ENCODE data around the gene LRRFIP1. TPM values are rescaled to one million over a fixed set of nuclear protein-coding genes. Genes with fewer than 3 reads are reported as not detected.
A peak's percentile ranks its signal among the peaks of the same experiment; 100 is the strongest.

The LRRFIP1 gene
- total and polyA plus RNA-seq, 2 of the 13 experiments (the other 11 are each of a cell fraction or from before 2014, with no cell fraction given), result 15.9 to 40.5 TPM

- no peak for TF ChIP-seq USF2 (IDR thresholded peaks at IDR 0.05; ENCODE audit: low read depth, low read length)
- no peak for TF ChIP-seq USF2 (CRISPR knock-in tag; IDR thresholded peaks at IDR 0.05; ENCODE audit: borderline replicate concordance)
- TF ChIP-seq WIZ (CRISPR knock-in tag; IDR thresholded peaks at IDR 0.05), result no peak
- 0 out of 2 replicates have a peak, but pooled peaks have one; percentile 29 for TF ChIP-seq SP4 (CRISPR knock-in tag; IDR thresholded peaks at IDR 0.05)
- TF ChIP-seq ZNF232 (CRISPR knock-in tag; IDR thresholded peaks at IDR 0.05; ENCODE audit: borderline replicate concordance), result no peak
- TF ChIP-seq TFAP4 (IDR thresholded peaks at IDR 0.05; ENCODE audit: borderline replicate concordance, low read depth), result peak; percentile 100
- no peak for TF ChIP-seq SIX4 (CRISPR knock-in tag; IDR thresholded peaks at IDR 0.05)
- peak; percentile 60 for TF ChIP-seq PATZ1 (CRISPR knock-in tag; IDR thresholded peaks at IDR 0.05)
- TF ChIP-seq HINFP (CRISPR knock-in tag; IDR thresholded peaks at IDR 0.05; ENCODE audit: low read depth), result no peak
- no peak for TF ChIP-seq RCOR2 (CRISPR knock-in tag; IDR thresholded peaks at IDR 0.05)
- 0 out of 2 replicates have a peak, but pooled peaks have one; percentile 26 for TF ChIP-seq GATAD1 (CRISPR knock-in tag; IDR thresholded peaks at IDR 0.05)
- peak; percentile 46 for TF ChIP-seq MAX (IDR thresholded peaks at IDR 0.05)
- peak; percentile 54; the same call in 1 of the 2 replicates for TF ChIP-seq RXRB (CRISPR knock-in tag; IDR thresholded peaks at IDR 0.05; ENCODE audit: borderline replicate concordance)
- TF ChIP-seq ZNF605 (CRISPR knock-in tag; IDR thresholded peaks at IDR 0.05), result no peak
- TF ChIP-seq ZNF296 (CRISPR knock-in tag; conservative IDR thresholded peaks at IDR 0.05), result no peak
- TF ChIP-seq MAF1 (CRISPR knock-in tag; IDR thresholded peaks at IDR 0.05; ENCODE audit: borderline replicate concordance), result no peak
- TF ChIP-seq STAG1 (CRISPR knock-in tag; IDR thresholded peaks at IDR 0.05), result peak; percentile 29; the same call in 1 of the 2 replicates
- 0 out of 2 replicates have a peak, but pooled peaks have one; percentile 43 for TF ChIP-seq ZNF691 (CRISPR knock-in tag; IDR thresholded peaks at IDR 0.05; ENCODE audit: borderline replicate concordance, low read depth)
- TF ChIP-seq ZFP1 (CRISPR knock-in tag; IDR thresholded peaks at IDR 0.05), result peak; percentile 45; the same call in 1 of the 2 replicates
These were observed 96.2 kb downstream of the LRRFIP1 start (continued) for GRCh38 chr2:237723602-237724001.

Measured in HepG2 (cell line).